SU-DHL-6 (cell line): ENCODE results near the gene ITPKA.

Experiments
- CTCF ChIP-seq: fragments of 200-600 bp; sonication (generic); IDR thresholded peaks from one replicate; pipeline ENCODE4 v1.5.1; 2017; ENCODE audit warnings: antibody characterized with exemption, mild to moderate bottlenecking, low read length, moderate library complexity; ENCODE audit not compliant: insufficient read depth, poor library complexity, severe bottlenecking
- EZH2phosphoT487 ChIP-seq: fragments of 200-600 bp; sonication (generic), shearing (Covaris generic); conservative IDR thresholded peaks from 2 replicates; pipeline ENCODE4 v1.6.1; 2018; ENCODE audit warnings: mild to moderate bottlenecking, antibody characterized with exemption, low read length, moderate library complexity, mixed read lengths

DNA sequence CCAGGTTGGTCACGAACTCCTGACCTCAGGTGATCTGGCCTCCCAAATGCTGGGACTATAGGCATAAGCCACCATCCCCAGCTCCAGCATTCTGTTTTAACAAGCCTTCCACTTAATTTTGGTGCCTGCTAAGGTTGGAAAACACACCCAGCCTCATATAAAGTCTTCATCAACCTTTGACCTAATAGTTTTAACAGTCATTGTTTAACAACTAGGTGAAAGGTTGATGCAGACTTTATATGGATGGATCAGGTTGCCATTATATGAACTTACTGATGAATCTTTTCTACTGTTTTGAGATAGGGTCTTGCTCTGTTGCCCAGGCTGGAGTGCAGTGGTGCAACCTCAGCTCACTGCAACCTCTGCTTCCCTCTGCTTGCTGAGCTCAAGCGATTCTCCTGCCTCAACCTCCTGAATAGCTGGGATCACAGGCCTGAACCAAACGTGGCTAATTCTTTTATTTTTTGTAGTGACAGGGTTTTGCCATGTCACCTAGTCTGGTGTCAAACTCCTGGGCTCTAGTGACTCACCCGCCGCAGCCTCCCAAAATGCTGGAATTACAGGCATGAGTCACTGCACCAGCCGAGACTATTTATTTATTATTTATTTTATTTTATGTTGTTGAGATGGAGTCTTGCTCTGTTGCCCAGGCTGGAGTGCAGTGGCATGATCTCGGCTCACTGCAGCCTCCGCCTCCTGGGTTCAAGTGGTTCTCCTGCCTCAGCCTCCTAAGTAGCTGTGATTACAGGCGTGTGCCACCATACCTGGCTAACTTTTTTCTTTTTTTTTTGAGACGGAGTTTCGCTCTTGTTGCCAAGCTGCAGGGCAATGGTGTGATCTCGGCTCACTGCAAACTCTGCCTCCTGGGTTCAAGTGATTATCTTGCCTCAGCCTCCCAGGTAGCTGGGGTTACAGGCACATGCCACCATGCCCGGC lies 53.4 kb downstream of the ITPKA start:
- TF ChIP-seq CTCF (no peak), EZH2phosphoT487 (no peak)
